ENCODE data around the gene ACOD1.

Gene ACOD1

GRCh38 chr13:76991796-76992547 is 43.7 kb downstream of the ACOD1 start, which contains the start of gene CLN5:
CLN5 (plus strand) TSS chr13:76992081; CDS start chr13:76992099, 18 bp downstream.
- peak; percentile 90 for DNase-seq (ENCODE audit: low spot score)

- no peak for DNase-seq (ENCODE audit: low spot score)
These were observed 44.3 kb downstream of the ACOD1 start for GRCh38 chr13:76992548-76993001.

GRCh38 chr13:76993021-76993420 is 44.7 kb downstream of the ACOD1 start:
- DNase-seq (ENCODE audit: low spot score) = no peak

GRCh38 chr13:76993473-76993872 is 45.2 kb downstream of the ACOD1 start:
- DNase-seq (ENCODE audit: low spot score) = no peak

- DNase-seq (ENCODE audit: low spot score) = no peak
These were observed 46.0 kb downstream of the ACOD1 start for GRCh38 chr13:76994281-76994680.

GRCh38 chr13:77000475-77000874 is 52.2 kb downstream of the ACOD1 start:
- DNase-seq (ENCODE audit: low spot score) = no peak

GRCh38 chr13:77001540-77001939 is 53.2 kb downstream of the ACOD1 start:
- DNase-seq (ENCODE audit: low spot score) = no peak

- DNase-seq (ENCODE audit: low spot score) = no peak
These were observed 53.8 kb downstream of the ACOD1 start for GRCh38 chr13:77001963-77002587.

GRCh38 chr13:77002590-77003190 is 54.4 kb downstream of the ACOD1 start:
- DNase-seq (ENCODE audit: low spot score) = no peak

Measured in SK-N-DZ (cell line).